T-helper 22 cell (primary cell): Measurements from ENCODE around the gene PDXP.
"Not testable (repeated sequence)": the region's sequence is repeated elsewhere in the genome, so short reads cannot be mapped to it uniquely, and the experiment has no call there.

Experiments
- DNase-seq: peaks from one replicate; pipeline ENCODE4 v3.0.0-alpha.2; 2020; ENCODE audit warnings: low read depth

The PDXP gene

GRCh38 chr22:37658133-37659065, at the start of gene PDXP:
Gene PDXP (plus strand): TSS chr22:37658723. CDS start chr22:37658783, 60 bp downstream.
- DNase-seq = peak; percentile 98

- DNase-seq = no peak
These were observed 49.0 kb upstream of the PDXP start for GRCh38 chr22:37609240-37610152.

- not testable (repeated sequence) for DNase-seq
These were observed 48.4 kb upstream of the PDXP start for GRCh38 chr22:37610153-37610475.

GRCh38 chr22:37610480-37611129, 47.9 kb upstream of the PDXP start:
- DNase-seq = no peak

- DNase-seq = no peak
These were observed 47.3 kb upstream of the PDXP start for GRCh38 chr22:37611207-37611606.

GRCh38 chr22:37616201-37617083, 42.1 kb upstream of the PDXP start:
- DNase-seq = no peak

GRCh38 chr22:37617431-37617830, 41.1 kb upstream of the PDXP start:
- DNase-seq = no peak

- no peak for DNase-seq
These were observed 40.4 kb upstream of the PDXP start for GRCh38 chr22:37618072-37618656.

- DNase-seq = no peak
These were observed 39.8 kb upstream of the PDXP start for GRCh38 chr22:37618674-37619073.

- DNase-seq = no peak
These were observed 38.5 kb upstream of the PDXP start for GRCh38 chr22:37619991-37620390.

GRCh38 chr22:37621352-37621860, 37.1 kb upstream of the PDXP start:
- no peak for DNase-seq

GRCh38 chr22:37623075-37624016, 35.2 kb upstream of the PDXP start:
- DNase-seq = peak; percentile 48

GRCh38 chr22:37624017-37624365, 34.5 kb upstream of the PDXP start:
- no peak for DNase-seq

GRCh38 chr22:37624876-37625275, 33.6 kb upstream of the PDXP start:
- DNase-seq = no peak

- no peak for DNase-seq
These were observed 32.8 kb upstream of the PDXP start for GRCh38 chr22:37625737-37626136.

GRCh38 chr22:37626144-37626543, 32.4 kb upstream of the PDXP start:
- no peak for DNase-seq

- no peak for DNase-seq
These were observed 31.9 kb upstream of the PDXP start for GRCh38 chr22:37626556-37627075.

GRCh38 chr22:37627121-37627520, 31.4 kb upstream of the PDXP start:
- DNase-seq = no peak

GRCh38 chr22:37627545-37627944, 31.0 kb upstream of the PDXP start:
- peak; percentile 30 for DNase-seq
